H9 (cell line): ENCODE measurements around the gene ARMC9. TPM values are rescaled to one million over a fixed set of nuclear protein-coding genes. Genes with fewer than 3 reads are reported as not detected.

Experiments
- DNase-seq: peaks from one replicate; pipeline ENCODE4 v3.0.0-alpha.2; 2017
- H2AFZ ChIP-seq: one replicate; pipeline ENCODE4 v1.6.1; 2013; ENCODE audit warnings: mild to moderate bottlenecking, low read length, control low read depth, moderate library complexity
- H2AK5ac ChIP-seq: 2 replicates; pipeline ENCODE4 v1.6.1; 2013; ENCODE audit warnings: low read length, control low read depth, mixed read lengths; ENCODE audit not compliant: insufficient read length
- H2BK120ac ChIP-seq: one replicate; pipeline ENCODE4 v1.6.1; 2013; ENCODE audit warnings: low read depth, mild to moderate bottlenecking, low read length, control low read depth, inconsistent platforms; ENCODE audit not compliant: poor library complexity, severe bottlenecking
- H2BK12ac ChIP-seq: 2 replicates; pipeline ENCODE4 v1.6.1; 2013; ENCODE audit warnings: low read length, control low read depth, mixed read lengths, low read depth; ENCODE audit not compliant: insufficient read length
- H2BK15ac ChIP-seq: 2 replicates; pipeline ENCODE4 v1.6.1; 2013; ENCODE audit warnings: low read depth, low read length, control low read depth
- H2BK20ac ChIP-seq: one replicate; pipeline ENCODE4 v1.6.1; 2013; ENCODE audit warnings: low read depth, mild to moderate bottlenecking, low read length, control low read depth, inconsistent platforms; ENCODE audit not compliant: poor library complexity, severe bottlenecking
- H2BK5ac ChIP-seq: 2 replicates; pipeline ENCODE4 v1.6.1; 2013; ENCODE audit warnings: low read length, control low read depth, mixed read lengths; ENCODE audit not compliant: insufficient read length
- H3K14ac ChIP-seq: 2 replicates; pipeline ENCODE4 v1.6.1; 2013; ENCODE audit warnings: low read length, control low read depth; ENCODE audit not compliant: insufficient read depth
- H3K18ac ChIP-seq: 2 replicates; pipeline ENCODE4 v1.6.1; 2013; ENCODE audit warnings: low read depth, mild to moderate bottlenecking, mixed read lengths, low read length, control low read depth; ENCODE audit not compliant: insufficient read length
- H3K23ac ChIP-seq: 2 replicates; pipeline ENCODE4 v1.6.1; 2013; ENCODE audit warnings: low read length, control low read depth, mixed read lengths, low read depth; ENCODE audit not compliant: insufficient read length
- H3K23me2 ChIP-seq: 2 replicates; pipeline ENCODE4 v1.6.1; 2013; ENCODE audit warnings: low read depth, mild to moderate bottlenecking, mixed read lengths, low read length, control low read depth; ENCODE audit not compliant: insufficient read length, poor library complexity, severe bottlenecking
- H3K27ac ChIP-seq: 2 replicates; pipeline ENCODE4 v1.5.1; 2013; ENCODE audit warnings: low read length, control low read depth, mixed read lengths, low read depth; ENCODE audit not compliant: insufficient read length
- H3K27me3 ChIP-seq: 2 replicates; pipeline ENCODE4 v1.6.1; 2013; ENCODE audit warnings: low read length, control low read depth, inconsistent platforms; ENCODE audit not compliant: insufficient read depth
- H3K4ac ChIP-seq: 2 replicates; pipeline ENCODE4 v1.6.1; 2013; ENCODE audit warnings: low read depth, mild to moderate bottlenecking, control low read depth, inconsistent platforms, low read length, moderate library complexity
- H3K4me1 ChIP-seq: 2 replicates; pipeline ENCODE4 v1.6.1; 2013; ENCODE audit warnings: low read length, control low read depth, inconsistent platforms; ENCODE audit not compliant: insufficient read depth
- H3K4me2 ChIP-seq: 2 replicates; pipeline ENCODE4 v1.6.1; 2013; ENCODE audit warnings: low read length, control low read depth, mixed read lengths; ENCODE audit not compliant: insufficient read length, insufficient read depth
- H3K56ac ChIP-seq: 2 replicates; pipeline ENCODE4 v1.6.1; 2013; ENCODE audit warnings: low read depth, mild to moderate bottlenecking, mixed read lengths, low read length, control low read depth; ENCODE audit not compliant: insufficient read length
- H3K79me1 ChIP-seq: 2 replicates; pipeline ENCODE4 v1.6.1; 2013; ENCODE audit warnings: low read depth, mild to moderate bottlenecking, moderate library complexity, low read length, control low read depth, inconsistent platforms; ENCODE audit not compliant: insufficient read depth, poor library complexity, severe bottlenecking
- H3K79me2 ChIP-seq: 2 replicates; pipeline ENCODE4 v1.6.1; 2013; ENCODE audit warnings: low read length, control low read depth, inconsistent platforms; ENCODE audit not compliant: insufficient read depth
- H3K9ac ChIP-seq: 2 replicates; pipeline ENCODE4 v1.6.1; 2013; ENCODE audit warnings: low read length, control low read depth, mixed read lengths; ENCODE audit not compliant: insufficient read length; ENCODE audit errors: extremely low read depth
- H3K9me3 ChIP-seq: one replicate; pipeline ENCODE4 v1.6.1; 2013; ENCODE audit warnings: low read depth, low read length, inconsistent platforms; ENCODE audit not compliant: control insufficient read depth
- H3T11ph ChIP-seq: one replicate; pipeline ENCODE4 v1.6.1; 2013; ENCODE audit warnings: mild to moderate bottlenecking, low read length, control low read depth, inconsistent platforms
- H4K20me1 ChIP-seq: one replicate; pipeline ENCODE4 v1.6.1; 2013; ENCODE audit not compliant: control insufficient read depth, insufficient read length, insufficient read depth
- H4K5ac ChIP-seq: 2 replicates; pipeline ENCODE4 v1.6.1; 2013; ENCODE audit warnings: low read depth, mild to moderate bottlenecking, mixed read lengths, low read length, control low read depth; ENCODE audit not compliant: insufficient read length
- H4K8ac ChIP-seq: replicated peaks from 2 replicates; pipeline ENCODE4 v1.6.1; 2013; ENCODE audit warnings: low read length, control low read depth, mixed read lengths, low read depth; ENCODE audit not compliant: insufficient read length
- H4K91ac ChIP-seq: 2 replicates; pipeline ENCODE4 v1.6.1; 2013; ENCODE audit warnings: low read depth, mild to moderate bottlenecking, moderate library complexity, mixed read lengths, low read length, control low read depth; ENCODE audit not compliant: insufficient read length
- H3K27ac Mint-ChIP-seq, 3 experiments: 2 replicates in 2 of 3; 3 replicates in 1 of 3; pipeline ENCODE4 v1.8.0; 2020 to 2021; ENCODE audit warnings: mixed read lengths in 3 of 3, mild to moderate bottlenecking in 1 of 3, moderate library complexity in 1 of 3
- H3K27me3 Mint-ChIP-seq: 2 replicates; pipeline ENCODE4 v1.8.0; 2021; ENCODE audit warnings: low read depth, mild to moderate bottlenecking, moderate library complexity, mixed read lengths
- H3K36me3 Mint-ChIP-seq, 3 experiments: 2 replicates in 2 of 3; 3 replicates in 1 of 3; pipeline ENCODE4 v1.8.0; 2020 to 2021; ENCODE audit warnings: low read depth in 3 of 3, mixed read lengths in 3 of 3; ENCODE audit not compliant: insufficient read depth in 1 of 3
- H3K4me1 Mint-ChIP-seq, 2 experiments: 2 replicates each; pipeline ENCODE4 v1.8.0; 2020; ENCODE audit warnings: mixed read lengths in 2 of 2
- H3K4me3 Mint-ChIP-seq, 2 experiments: 2 replicates in 1 of 2; 3 replicates in 1 of 2; pipeline ENCODE4 v1.8.0; 2020 to 2021; ENCODE audit warnings: mild to moderate bottlenecking in 2 of 2, mixed read lengths in 2 of 2, moderate library complexity in 1 of 2
- H3K9me3 Mint-ChIP-seq, 2 experiments: 2 replicates in 1 of 2; 3 replicates in 1 of 2; pipeline ENCODE4 v1.8.0; 2020; ENCODE audit warnings: mild to moderate bottlenecking in 2 of 2, mixed read lengths in 2 of 2, moderate library complexity in 1 of 2
- CTCF ChIP-seq: fragments of 200-600 bp; sonication (generic); conservative IDR thresholded peaks from 3 replicates; pipeline ENCODE4 v1.8.0; 2021; ENCODE audit warnings: antibody characterized with exemption, mild to moderate bottlenecking
- WGBS: extraction: QIAGEN DNeasy Blood & Tissue Kit; methylation state at CpG from one replicate; pipeline ENCODE4 v1.1.7; 2013; ENCODE audit warnings: missing lambda C conversion rate, low lambda C conversion rate, mixed read lengths; ENCODE audit not compliant: insufficient read length; ENCODE audit errors: extremely low coverage; 5-methylcytosine and 5-hydroxymethylcytosine counted together
- total RNA-seq: library from RNA; stranded (reverse); gene quantifications from 2 replicates; pipeline ENCODE4 v1.2.1, GENCODE V29; 2021

ARMC9 gene
- total RNA-seq, 1 experiment from 2014 or later: 37.6 TPM

- Histone ChIP-seq H3K14ac (no peak overlapping the region), H2BK5ac (no peak overlapping the region), H3T11ph (no peak overlapping the region), H3K23me2 (no peaks in the 10 kb centered on the region), H3K4ac (no peak overlapping the region), H3K27me3 (no peaks in the 10 kb centered on the region), H2BK15ac (no peak overlapping the region), H2BK120ac (no peak overlapping the region), H3K18ac (no peak overlapping the region), H2BK12ac (no peak overlapping the region), H2AK5ac (no peak overlapping the region), H3K27ac (no peak overlapping the region), H3K56ac (no peak overlapping the region), H3K4me1 (no peaks in the 10 kb centered on the region), H4K91ac (no peak overlapping the region), H4K20me1 (no peaks in the 10 kb centered on the region), H3K9me3 (no peaks in the 10 kb centered on the region), H3K9ac (no peak overlapping the region), H3K79me1 (no peaks in the 10 kb centered on the region), H4K8ac (no peak overlapping the region), H4K5ac (no peak overlapping the region), H3K23ac (no peak overlapping the region), H3K4me2 (no peak overlapping the region), H2BK20ac (no peak overlapping the region), H2AFZ (no peak overlapping the region), H3K79me2 (no peaks in the 10 kb centered on the region)
- peaks cover 20 to 67% (median 45%) of the 10 kb centered on the region in 3 experiments; a peak in 6 of 7 replicates for H3K36me3 Mint-ChIP-seq
- no CpG with 5 or more reads among the region's 6 CpGs for WGBS
- H3K4me3 Mint-ChIP-seq: no peak overlapping the region
- DNase-seq: no peak
- no peaks in the 10 kb centered on the region for H3K27me3 Mint-ChIP-seq
- H3K4me1 Mint-ChIP-seq: no peaks in the 10 kb centered on the region
- H3K9me3 Mint-ChIP-seq: no peaks in the 10 kb centered on the region
- no peak for TF ChIP-seq CTCF
- H3K27ac Mint-ChIP-seq: no peak overlapping the region; a peak in 1 of 7 replicates
Observed at GRCh38 chr2:231213931-231214642, 15.7 kb downstream of the ARMC9 start.
